ENCODE data around the gene NISCH. TPM values are rescaled to one million over a fixed set of nuclear protein-coding genes. Genes with fewer than 3 reads are reported as not detected.
A peak's percentile ranks its signal among the peaks of the same experiment; 100 is the strongest.

NISCH gene
- total RNA-seq, 1 experiment from 2014 or later = 62.2 TPM

GRCh38 chr3:52534281-52535183, 79.1 kb downstream of the NISCH start:
- no peaks in the 10 kb centered on the region for H3K9me3 ChIP-seq
- H3K27me3 Mint-ChIP-seq (ENCODE audit: insufficient read depth, unreplicated experiment) = no peaks in the 10 kb centered on the region
- peak; percentile 58 to 70 for DNase-seq
- H3K4me1 Mint-ChIP-seq (ENCODE audit: low read depth, unreplicated experiment) = peaks cover 32% of the 10 kb centered on the region
- ChIA-PET CTCF (no interaction called here), POLR2A (interaction anchor here (0.6 kb wide), 1 partner anchor 81 kb away, joined by 11 read pairs; the partner anchor contains the start of gene TNNC1)
- no TSS peak for BruUV-seq (replicated peaks)
- H3K4me3 Mint-ChIP-seq (ENCODE audit: unreplicated experiment) = peak overlapping the region; percentile 89
- no peaks in the 10 kb centered on the region for H3K9me3 Mint-ChIP-seq (ENCODE audit: unreplicated experiment)
- no peaks in the 10 kb centered on the region for H3K36me3 ChIP-seq (ENCODE audit: control insufficient read depth, insufficient read depth, low read length)
- peak overlapping the region; percentile 77 for H3K27ac Mint-ChIP-seq (ENCODE audit: unreplicated experiment)
- H3K27me3 ChIP-seq (replicated peaks; ENCODE audit: control insufficient read depth, insufficient read depth, low read length) = no peaks in the 10 kb centered on the region
- H3K36me3 Mint-ChIP-seq (ENCODE audit: insufficient read depth, unreplicated experiment) = peaks cover 55% of the 10 kb centered on the region
- intact Hi-C loops (cut with micrococcal nuclease; ENCODE audit: unreplicated experiment) = loop anchor here (10.0 kb wide), 3 partner anchors 80 to 510 kb away; partner anchors contain the start of genes GNL3, NISCH, PBRM1 and SFMBT1
- H3K4me3 ChIP-seq (ENCODE audit: low read depth, low read length) = peak overlapping the region; percentile 71
- TF ChIP-seq CTCF (IDR thresholded peaks at IDR 0.05; ENCODE audit: insufficient read depth in 1 of 2, low read depth in 1 of 2, low read length in 1 of 2, severe bottlenecking in 1 of 2, unreplicated experiment in 1 of 2) = no peak
- H3K4me1 ChIP-seq = peaks cover 28% of the 10 kb centered on the region; the same call in 1 of the 2 replicates

- H3K27me3 ChIP-seq (replicated peaks; ENCODE audit: control insufficient read depth, insufficient read depth, low read length) = no peaks in the 10 kb centered on the region
- Mint-ChIP-seq H3K27me3 (ENCODE audit: insufficient read depth, unreplicated experiment) (no peaks in the 10 kb centered on the region), H3K9me3 (ENCODE audit: unreplicated experiment) (no peaks in the 10 kb centered on the region), H3K4me3 (ENCODE audit: unreplicated experiment) (peak overlapping the region; percentile 98), H3K27ac (ENCODE audit: unreplicated experiment) (peak overlapping the region; percentile 97), H3K4me1 (ENCODE audit: low read depth, unreplicated experiment) (peaks cover 32% of the 10 kb centered on the region), H3K36me3 (ENCODE audit: insufficient read depth, unreplicated experiment) (peaks cover 54% of the 10 kb centered on the region)
- H3K4me3 ChIP-seq (ENCODE audit: low read depth, low read length) = peak overlapping the region; percentile 71; the same call in 1 of the 2 replicates
- POLR2A ChIA-PET = interaction anchor here (0.6 to 1.3 kb wide), 11 partner anchors 8 to 510 kb away, joined by 3 to 12 read pairs (median 4); partner anchors contain the start of genes SFMBT1 and TNNC1
- H3K9me3 ChIP-seq = no peaks in the 10 kb centered on the region
- peaks cover 28% of the 10 kb centered on the region; the same call in 1 of the 2 replicates for H3K4me1 ChIP-seq
- no peaks in the 10 kb centered on the region for H3K36me3 ChIP-seq (ENCODE audit: control insufficient read depth, insufficient read depth, low read length)
- TF ChIP-seq CTCF (IDR thresholded peaks at IDR 0.05; ENCODE audit: insufficient read depth in 1 of 2, low read depth in 1 of 2, low read length in 1 of 2, severe bottlenecking in 1 of 2, unreplicated experiment in 1 of 2) = no peak
- CTCF ChIA-PET = interaction anchor here (0.6 to 0.9 kb wide), 3 partner anchors 17 to 147 kb away, joined by 3 to 4 read pairs (median 3); no protein-coding TSS in a partner anchor
- DNase-seq = no peak
- intact Hi-C loops (cut with micrococcal nuclease; ENCODE audit: unreplicated experiment) = loop anchor here (1.0 to 10.0 kb wide), 4 partner anchors 16 to 509 kb away; partner anchors contain the start of genes GNL3, NISCH, PBRM1 and SFMBT1
- BruUV-seq (replicated peaks) = no TSS peak
Observed at GRCh38 chr3:52535411-52536111, 80.2 kb downstream of the NISCH start.

- Histone ChIP-seq H3K9me3 (no peaks in the 10 kb centered on the region), H3K4me1 (peaks cover 28% of the 10 kb centered on the region; the same call in 1 of the 2 replicates), H3K27me3 (replicated peaks; ENCODE audit: control insufficient read depth, insufficient read depth, low read length) (no peaks in the 10 kb centered on the region), H3K4me3 (ENCODE audit: low read depth, low read length) (no peak overlapping the region), H3K36me3 (ENCODE audit: control insufficient read depth, insufficient read depth, low read length) (no peaks in the 10 kb centered on the region)
- intact Hi-C loops (cut with micrococcal nuclease; ENCODE audit: unreplicated experiment) = loop anchor here (1.0 to 10.0 kb wide), 4 partner anchors 17 to 509 kb away; partner anchors contain the start of genes GNL3, NISCH, PBRM1 and SFMBT1
- no peak for TF ChIP-seq CTCF (IDR thresholded peaks at IDR 0.05; ENCODE audit: insufficient read depth in 1 of 2, low read depth in 1 of 2, low read length in 1 of 2, severe bottlenecking in 1 of 2, unreplicated experiment in 1 of 2)
- Mint-ChIP-seq H3K27me3 (ENCODE audit: insufficient read depth, unreplicated experiment) (no peaks in the 10 kb centered on the region), H3K4me1 (ENCODE audit: low read depth, unreplicated experiment) (peaks cover 32% of the 10 kb centered on the region), H3K4me3 (ENCODE audit: unreplicated experiment) (peak overlapping the region; percentile 98), H3K36me3 (ENCODE audit: insufficient read depth, unreplicated experiment) (peaks cover 59% of the 10 kb centered on the region), H3K9me3 (ENCODE audit: unreplicated experiment) (no peaks in the 10 kb centered on the region), H3K27ac (ENCODE audit: unreplicated experiment) (peak overlapping the region; percentile 97)
- CTCF ChIA-PET = interaction anchor here (0.6 to 0.9 kb wide), 3 partner anchors 18 to 146 kb away, joined by 3 to 4 read pairs (median 3); no protein-coding TSS in a partner anchor
- BruUV-seq (replicated peaks) = no TSS peak
- no peak for DNase-seq
- POLR2A ChIA-PET = interaction anchor here (0.5 to 1.3 kb wide), 11 partner anchors 9 to 951 kb away, joined by 3 to 12 read pairs (median 4); partner anchors contain the start of gene SFMBT1
Observed at GRCh38 chr3:52536112-52536368, 80.6 kb downstream of the NISCH start.
